Gastroesophageal sphincter (tissue), 4 donors: ENCODE data around the gene ALK. TPM values are rescaled to one million over a fixed set of nuclear protein-coding genes. Genes with fewer than 3 reads are reported as not detected.
"Not testable (repeated sequence)": the region's sequence is repeated elsewhere in the genome, so short reads cannot be mapped to it uniquely, and the experiment has no call there.

ENCODE experiments used
- ATAC-seq: fragments of 150-250 bp; one replicate; pipeline ENCODE4 v1.9.1; 2016; ENCODE audit warnings: mild to moderate bottlenecking, moderate library complexity
- H3K27ac ChIP-seq, 4 donors: fragments of 200-600 bp; sonication (generic) in 3 of 4; 1 replicate in 3 of 4; 2 replicates in 1 of 4; pipeline ENCODE4 v1.5.1; 2016 to 2019
- H3K27me3 ChIP-seq: fragments of 200-600 bp; sonication (generic); one replicate; pipeline ENCODE4 v1.5.1; 2019
- H3K36me3 ChIP-seq, 2 donors: fragments of 200-600 bp; sonication (generic); one replicate each; pipeline ENCODE4 v1.5.1; 2019; ENCODE audit warnings: control low read depth in 1 of 2
- H3K4me1 ChIP-seq, 3 donors: fragments of 200-600 bp; sonication (generic); 1 replicate in 2 of 3; 2 replicates in 1 of 3; pipeline ENCODE4 v1.5.1; 2016 to 2019; ENCODE audit warnings: control low read depth in 2 of 3
- H3K4me3 ChIP-seq, 2 donors: fragments of 200-600 bp; sonication (generic); one replicate each; pipeline ENCODE4 v1.5.1; 2019; ENCODE audit warnings: mild to moderate bottlenecking in 1 of 2, moderate library complexity in 1 of 2
- H3K9me3 ChIP-seq, 3 donors: fragments of 200-600 bp; sonication (generic); one replicate each; pipeline ENCODE4 v1.5.1; 2017 to 2019; ENCODE audit warnings: control low read depth in 2 of 3
- EP300 ChIP-seq: sonication (generic); formaldehyde crosslinking; IDR thresholded peaks from one replicate; pipeline ENCODE4 v1.6.1; 2017; ENCODE audit warnings: antibody characterized with exemption, mild to moderate bottlenecking
- POLR2A ChIP-seq, 2 donors: fragments of 450-650 bp; IDR thresholded peaks; one replicate each; pipeline ENCODE4 v1.6.1; 2017; ENCODE audit warnings: antibody characterized with exemption in 2 of 2, mild to moderate bottlenecking in 2 of 2, moderate library complexity in 1 of 2
- POLR2AphosphoS5 ChIP-seq: sonication (generic); formaldehyde crosslinking; IDR thresholded peaks from one replicate; pipeline ENCODE4 v1.6.1; 2017; ENCODE audit warnings: antibody characterized with exemption
- WGBS, 2 donors: methylation state at CpG; one replicate each; pipeline ENCODE4 v1.1.5; 2018; ENCODE audit warnings: low coverage in 1 of 2; 5-methylcytosine and 5-hydroxymethylcytosine counted together
- total RNA-seq, 4 donors: library from RNA; depleted of rRNA; stranded (reverse); fragments of >200 nt; gene quantifications; one replicate each; pipeline ENCODE4 v1.1.0, GENCODE V29; 2016
- TF ChIP-seq, protein P1 (sequence below), 4 experiments: fragments of 200-600 bp in 2 of 4; fragments of 450-650 bp in 2 of 4; sonication (generic) in 1 of 4; IDR thresholded peaks; one replicate each; pipeline ENCODE4 v1.5.1; 2017 to 2019; ENCODE audit warnings: antibody characterized with exemption in 4 of 4, mild to moderate bottlenecking in 2 of 4, moderate library complexity in 2 of 4

The ALK gene
- total RNA-seq, 4 donors from 2014 or later: 0.94 to 1.6 (median 1.1) TPM

DNA sequence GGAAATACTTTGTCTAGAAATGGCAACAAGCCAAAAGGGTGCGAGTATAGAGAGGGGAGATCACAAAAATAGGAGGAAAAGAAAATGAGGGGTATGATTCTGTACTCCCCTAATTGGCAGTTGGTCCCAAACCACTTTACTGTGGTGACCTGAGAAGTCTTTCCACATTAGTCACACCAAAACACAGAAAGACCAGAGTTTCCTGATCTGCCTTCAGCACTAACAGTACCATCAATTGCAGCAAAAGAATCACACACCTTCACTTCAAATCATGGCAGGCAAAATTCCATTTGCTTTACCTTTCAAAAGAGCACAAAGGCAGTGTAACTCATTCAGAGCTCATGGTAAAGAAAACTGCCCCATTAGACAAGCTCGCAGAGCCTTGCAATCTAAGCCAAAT lies 86.8 kb downstream of the ALK start:
- no peak overlapping the region for H3K27ac ChIP-seq
- no peak overlapping the region for H3K4me3 ChIP-seq
- peaks cover 0 to 20% (median 0%) of the 10 kb centered on the region in 3 donors for H3K9me3 ChIP-seq
- no peaks in the 10 kb centered on the region for H3K4me1 ChIP-seq
- no peak for ATAC-seq
- no peak for TF ChIP-seq EP300
- WGBS, 2 donors: 58 to 65% methylated on average over 2 of the region's 2 CpGs
- no peaks in the 10 kb centered on the region for H3K27me3 ChIP-seq
- no peaks in the 10 kb centered on the region for H3K36me3 ChIP-seq

DNA sequence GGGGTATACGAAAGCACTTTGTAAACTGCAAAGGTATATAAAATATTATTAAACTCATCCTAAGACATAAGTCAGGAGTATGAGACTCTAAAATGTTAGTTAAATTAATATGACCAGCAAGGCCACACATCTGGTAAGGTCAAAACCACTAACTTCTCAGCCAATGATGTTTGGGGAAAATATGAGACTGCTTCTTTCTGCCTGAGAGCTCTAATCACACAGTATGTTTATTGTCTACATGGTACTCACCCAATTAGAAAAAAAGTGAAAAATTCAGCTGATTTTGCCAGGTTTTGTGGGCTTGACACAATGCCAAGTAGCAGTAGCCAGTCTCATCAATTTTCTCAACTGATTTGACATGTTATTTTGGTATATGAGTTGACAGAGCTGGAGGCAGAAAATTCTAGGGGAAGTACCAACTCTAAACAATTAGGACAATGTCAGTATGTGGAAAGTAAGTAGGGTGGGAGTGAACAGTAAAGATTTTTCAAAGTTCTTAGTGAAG lies 87.3 kb downstream of the ALK start:
- no peaks in the 10 kb centered on the region for H3K27me3 ChIP-seq
- H3K9me3 ChIP-seq: peaks cover 0 to 20% (median 0%) of the 10 kb centered on the region in 3 donors
- no peaks in the 10 kb centered on the region for H3K36me3 ChIP-seq
- TF ChIP-seq, protein P1, sequence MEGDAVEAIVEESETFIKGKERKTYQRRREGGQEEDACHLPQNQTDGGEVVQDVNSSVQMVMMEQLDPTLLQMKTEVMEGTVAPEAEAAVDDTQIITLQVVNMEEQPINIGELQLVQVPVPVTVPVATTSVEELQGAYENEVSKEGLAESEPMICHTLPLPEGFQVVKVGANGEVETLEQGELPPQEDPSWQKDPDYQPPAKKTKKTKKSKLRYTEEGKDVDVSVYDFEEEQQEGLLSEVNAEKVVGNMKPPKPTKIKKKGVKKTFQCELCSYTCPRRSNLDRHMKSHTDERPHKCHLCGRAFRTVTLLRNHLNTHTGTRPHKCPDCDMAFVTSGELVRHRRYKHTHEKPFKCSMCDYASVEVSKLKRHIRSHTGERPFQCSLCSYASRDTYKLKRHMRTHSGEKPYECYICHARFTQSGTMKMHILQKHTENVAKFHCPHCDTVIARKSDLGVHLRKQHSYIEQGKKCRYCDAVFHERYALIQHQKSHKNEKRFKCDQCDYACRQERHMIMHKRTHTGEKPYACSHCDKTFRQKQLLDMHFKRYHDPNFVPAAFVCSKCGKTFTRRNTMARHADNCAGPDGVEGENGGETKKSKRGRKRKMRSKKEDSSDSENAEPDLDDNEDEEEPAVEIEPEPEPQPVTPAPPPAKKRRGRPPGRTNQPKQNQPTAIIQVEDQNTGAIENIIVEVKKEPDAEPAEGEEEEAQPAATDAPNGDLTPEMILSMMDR (IDR thresholded peaks at IDR 0.05): no peak
- TF ChIP-seq POLR2A (IDR thresholded peaks at IDR 0.05) (no peak), EP300 (no peak), POLR2AphosphoS5 (no peak)
- H3K4me3 ChIP-seq: no peak overlapping the region
- no peaks in the 10 kb centered on the region for H3K4me1 ChIP-seq
- ATAC-seq: no peak
- H3K27ac ChIP-seq: no peak overlapping the region
- 94% methylated on average over 1 of the region's 1 CpG; no CpG with 5 or more reads in 1 of the 2 donors for WGBS, 2 donors

DNA sequence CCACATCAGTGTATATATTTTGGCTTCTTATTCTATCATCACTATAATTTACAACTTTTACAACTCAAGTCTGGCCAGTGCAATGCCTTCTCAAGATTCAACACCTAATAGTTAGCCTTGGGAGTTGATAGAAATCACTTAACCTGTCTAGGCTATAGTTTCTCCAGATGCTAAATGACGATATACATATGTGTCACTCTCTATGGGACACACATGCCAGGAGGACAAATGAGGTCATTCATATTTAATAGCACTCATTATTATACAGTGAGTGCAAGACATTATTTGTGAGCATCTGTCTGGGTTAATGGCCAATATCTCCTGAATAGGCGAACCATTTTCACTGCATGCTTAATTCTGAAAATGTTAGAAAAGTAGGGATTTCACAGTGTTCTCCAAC lies 89.8 kb downstream of the ALK start:
- WGBS, 2 donors: 88 to 94% methylated on average over 2 of the region's 2 CpGs
- no peak for TF ChIP-seq POLR2AphosphoS5
- TF ChIP-seq, protein P1 (IDR thresholded peaks at IDR 0.05): no peak
- no peak for TF ChIP-seq EP300
- TF ChIP-seq POLR2A (IDR thresholded peaks at IDR 0.05): no peak

GRCh38 chr2:29829841-29830240 lies 91.5 kb downstream of the ALK start:
- no peak overlapping the region for H3K27ac ChIP-seq
- H3K36me3 ChIP-seq: no peaks in the 10 kb centered on the region
- H3K4me1 ChIP-seq: no peaks in the 10 kb centered on the region
- 28% methylated on average over 2 of the region's 2 CpGs; no CpG with 5 or more reads in 1 of the 2 donors for WGBS, 2 donors
- no peak overlapping the region for H3K4me3 ChIP-seq
- no peaks in the 10 kb centered on the region for H3K9me3 ChIP-seq
- no peak for TF ChIP-seq EP300
- TF ChIP-seq POLR2AphosphoS5: peak; percentile 64
- TF ChIP-seq, protein P1 (IDR thresholded peaks at IDR 0.05): no peak
- no peak for TF ChIP-seq POLR2A (IDR thresholded peaks at IDR 0.05)
- ATAC-seq: no peak
- H3K27me3 ChIP-seq: no peaks in the 10 kb centered on the region

More for the DNA sequence above, 89.8 kb downstream of the ALK start:
- H3K4me3 ChIP-seq: no peak overlapping the region
- H3K27ac ChIP-seq: no peak overlapping the region
- no peaks in the 10 kb centered on the region for H3K27me3 ChIP-seq
- peaks cover 0 to 4% (median 0%) of the 10 kb centered on the region in 3 donors for H3K9me3 ChIP-seq
- ATAC-seq: no peak
- H3K36me3 ChIP-seq: no peaks in the 10 kb centered on the region
- H3K4me1 ChIP-seq: no peaks in the 10 kb centered on the region

DNA sequence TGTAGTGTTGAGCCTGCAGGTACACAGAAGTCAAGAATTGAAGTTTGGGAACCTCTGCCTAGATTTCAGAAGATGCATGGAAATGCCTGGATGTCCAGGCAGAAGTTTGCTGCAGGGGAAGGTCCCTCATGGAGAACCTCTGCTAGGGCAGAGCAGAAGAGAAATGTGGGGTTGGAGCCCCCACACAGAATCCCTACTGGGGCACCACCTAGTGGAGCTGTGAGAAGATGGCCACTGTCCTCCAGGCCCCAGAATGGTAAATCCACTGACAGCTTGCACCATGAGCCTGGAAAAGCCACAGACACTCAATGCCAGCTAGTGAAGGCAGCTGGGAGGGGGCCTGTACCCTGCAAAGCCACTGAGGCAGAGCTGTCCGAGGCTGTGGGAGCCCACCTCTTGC lies 97.2 kb downstream of the ALK start:
- not testable (repeated sequence) for H3K4me1 ChIP-seq, ATAC-seq, H3K27ac ChIP-seq, H3K9me3 ChIP-seq, H3K27me3 ChIP-seq, H3K36me3 ChIP-seq, H3K4me3 ChIP-seq
- 60% methylated on average over 1 of the region's 1 CpG; no CpG with 5 or more reads in 1 of the 2 donors for WGBS, 2 donors

DNA sequence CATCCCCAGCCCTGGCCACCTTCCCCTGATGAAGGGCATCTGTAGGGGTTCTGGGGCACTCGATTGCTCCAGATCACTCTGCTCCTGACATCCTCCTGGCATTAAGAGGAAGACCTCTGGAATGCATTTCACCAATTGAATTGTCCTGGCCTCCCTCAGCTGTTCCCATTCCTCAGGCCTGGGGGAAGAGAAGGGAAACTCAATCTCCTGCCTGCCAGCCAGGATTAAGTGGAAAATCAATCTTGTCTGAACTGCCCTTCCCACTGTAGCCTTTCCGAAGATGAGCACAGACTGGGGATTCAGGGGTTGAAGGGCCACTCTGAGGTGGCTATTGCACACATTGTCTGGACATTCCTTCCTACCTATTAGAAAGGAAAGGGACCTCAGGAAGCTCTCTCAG lies 99.8 kb downstream of the ALK start:
- Histone ChIP-seq H3K27ac (no peak overlapping the region), H3K27me3 (no peaks in the 10 kb centered on the region), H3K4me3 (no peak overlapping the region), H3K4me1 (peaks cover 2 to 27% (median 4%) of the 10 kb centered on the region in 3 donors), H3K9me3 (no peaks in the 10 kb centered on the region), H3K36me3 (no peaks in the 10 kb centered on the region)
- 40% methylated on average over 1 of the region's 2 CpGs; no CpG with 5 or more reads in 1 of the 2 donors for WGBS, 2 donors
- TF ChIP-seq EP300: no peak
- TF ChIP-seq, protein P1 (IDR thresholded peaks at IDR 0.05): no peak
- no peak for TF ChIP-seq POLR2A (IDR thresholded peaks at IDR 0.05)
- TF ChIP-seq POLR2AphosphoS5: no peak
- no peak for ATAC-seq
